ENCODE data around the gene NCOR1. TPM values are rescaled to one million over a fixed set of nuclear protein-coding genes. Genes with fewer than 3 reads are reported as not detected.

Gene NCOR1
- total and polyA plus RNA-seq, 9 of the 15 experiments (the other 6 are each of a cell fraction or from before 2014, with no cell fraction given): 20.2 to 66.5 (median 50.9) TPM

DNA sequence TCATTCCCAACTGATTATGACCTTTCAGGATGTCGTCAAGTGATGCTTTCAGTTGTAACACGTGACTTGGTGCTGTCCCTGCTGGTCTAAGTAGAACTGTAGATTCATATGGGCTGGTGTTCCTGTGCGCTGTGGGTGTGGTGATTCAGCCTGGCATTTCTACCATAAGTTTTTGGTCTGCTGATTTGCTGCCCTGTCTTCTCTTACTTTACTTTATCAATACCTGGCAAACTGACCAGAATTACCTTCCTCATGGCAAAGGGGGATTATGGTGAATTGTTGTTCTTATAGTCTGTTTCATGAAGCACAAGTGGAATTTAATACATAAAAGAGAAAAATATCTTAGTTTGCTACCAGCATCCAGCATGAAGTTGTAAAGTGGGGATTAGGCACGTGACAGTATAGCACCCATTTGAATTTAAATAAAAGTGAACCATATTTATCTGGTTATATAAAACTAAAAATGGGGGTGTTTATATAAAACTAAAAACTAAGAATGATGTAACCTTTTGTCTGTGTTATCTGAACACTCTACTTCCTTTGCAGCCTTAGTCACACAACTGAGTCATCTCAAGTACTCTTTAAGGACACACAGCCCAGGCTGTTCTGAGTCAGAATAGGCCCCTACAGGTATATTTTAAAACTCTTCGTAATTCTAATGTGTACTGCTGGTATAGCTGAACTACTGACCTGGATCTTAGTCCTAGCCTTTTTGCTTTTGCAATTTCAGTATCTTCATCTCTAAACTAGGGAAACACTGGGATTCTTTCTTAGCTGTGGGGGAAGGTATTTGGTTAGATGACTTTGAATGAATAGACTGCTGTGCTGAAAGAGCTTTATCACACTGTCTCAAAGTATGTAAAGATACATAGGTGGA, 187.4 kb downstream of the NCOR1 start (continued):
- peak in 1 of 2 experiments; percentile 43; a peak in 1 of 4 replicates for TF ChIP-seq FOXK2 (conservative IDR thresholded peaks at IDR 0.05 in 1 of 2, IDR thresholded peaks at IDR 0.05 in 1 of 2; ENCODE audit: low read depth in 2 of 2)

DNA sequence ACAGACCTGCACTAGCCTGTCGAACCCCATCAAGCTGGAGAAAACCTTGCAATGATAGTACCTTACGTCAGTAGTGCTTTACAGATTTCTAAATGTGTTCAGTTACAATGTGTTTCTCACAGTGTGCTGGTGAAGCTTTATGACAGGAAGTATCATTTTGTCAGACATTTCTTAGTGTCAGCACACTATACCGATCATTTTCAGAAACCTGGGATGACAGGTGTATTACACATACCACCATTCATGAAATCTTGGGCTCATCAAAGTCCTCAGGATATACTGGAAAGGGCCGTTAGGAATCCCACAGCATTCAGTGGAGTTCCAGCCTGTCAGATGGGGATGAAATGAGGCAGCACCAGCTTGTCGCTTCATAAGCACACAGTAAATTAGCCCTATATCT, 188.4 kb downstream of the NCOR1 start:
- intact Hi-C loops (cut with micrococcal nuclease) (no loop called here), in situ Hi-C loops (cut with MboI) (no loop called here)
- Histone ChIP-seq H3K4me2 (ENCODE audit: insufficient read depth, low read length) (no peak overlapping the region), H3K27me3 (ENCODE audit: control insufficient read depth in 2 of 2, insufficient read depth in 2 of 2, low read length in 2 of 2) (no peaks in the 10 kb centered on the region), H3K4me1 (replicated peaks in 1 of 2; ENCODE audit: control insufficient read depth in 2 of 2, insufficient read depth in 2 of 2, low read length in 2 of 2) (peaks cover 0 to 14% of the 10 kb centered on the region in 2 experiments; a peak in 2 of 5 replicates), H3K27ac (ENCODE audit: extremely low read depth, low read depth, low read length) (peak overlapping the region; percentile 95; the same call in 2 of the 3 replicates), H3K79me2 (ENCODE audit: control insufficient read depth, insufficient read depth, low read length) (peaks cover 6% of the 10 kb centered on the region; the same call in 1 of the 3 replicates), H3K9ac (ENCODE audit: insufficient read depth in 1 of 2, low read depth in 2 of 2, low read length in 2 of 2) (no peak overlapping the region), H3K9me3 (replicated peaks; ENCODE audit: control insufficient read depth, insufficient read depth, low read depth, low read length) (no peaks in the 10 kb centered on the region), H3K36me3 (ENCODE audit: control insufficient read depth, insufficient read depth, low read length) (peaks cover 84% of the 10 kb centered on the region), H2AFZ (ENCODE audit: low read depth, low read length) (no peak overlapping the region), H3K9me1 (ENCODE audit: control insufficient read depth, insufficient read depth, low read length) (no peaks in the 10 kb centered on the region), H3K4me3 (no peak overlapping the region), H4K20me1 (replicated peaks; ENCODE audit: control insufficient read depth, insufficient read depth, low read length) (no peaks in the 10 kb centered on the region)
- 95% methylated on average over 5 of the region's 5 CpGs for WGBS (ENCODE audit: insufficient coverage, low coverage, missing lambda C conversion rate)
- no peak for DNase-seq (ENCODE audit: extremely low read depth in 1 of 4, low spot score in 3 of 4)
- CTCF ChIA-PET (ENCODE audit: low intra/inter-chr PET ratio): no interaction called here
- no TSS peak for BruUV-seq (replicated peaks)
- POLR2A ChIA-PET: interaction anchor here (0.8 kb wide), 1 partner anchor 23 kb away, joined by 3 read pairs; no protein-coding TSS in a partner anchor
- FAIRE-seq: no peak
- TF ChIP-seq SP2 (IDR thresholded peaks at IDR 0.05; ENCODE audit: extremely low read depth, low read depth, low read length, poor library complexity, severe bottlenecking) (no peak), ZFPM2 (CRISPR knock-in tag; IDR thresholded peaks at IDR 0.05) (no peak), POLR2G (IDR thresholded peaks at IDR 0.05; ENCODE audit: low read depth, low read length) (0 out of 2 replicates have a peak, but pooled peaks have one; percentile 15)
- no peak for ATAC-seq
